Measurements from ENCODE around the gene MRPL19. TPM values are rescaled to one million over a fixed set of nuclear protein-coding genes. Genes with fewer than 3 reads are reported as not detected.

Gene MRPL19
- total RNA-seq, 1 donor from 2014 or later: 45.2 TPM

DNA sequence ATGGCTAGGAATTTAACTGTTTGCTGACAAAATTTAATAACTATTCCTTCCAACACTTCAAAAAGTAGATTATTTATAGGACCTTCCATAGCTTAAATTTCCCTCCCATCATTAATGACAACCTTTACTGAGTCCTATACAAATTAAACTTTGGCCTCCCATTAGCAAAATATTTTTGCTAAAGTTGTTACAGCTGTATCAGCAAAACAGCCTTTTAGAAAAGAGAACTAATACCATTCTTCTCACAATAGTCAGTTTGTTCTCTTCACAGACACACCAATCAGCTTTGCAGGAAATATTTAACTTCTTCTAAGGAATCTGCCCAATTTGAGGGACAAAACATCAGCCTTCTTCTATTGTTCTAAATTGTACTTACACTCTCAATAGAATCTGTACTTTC lies 76.1 kb downstream of the MRPL19 start:
- ATAC-seq: no peak
- DNase-seq (ENCODE audit: low spot score): no peak

DNA sequence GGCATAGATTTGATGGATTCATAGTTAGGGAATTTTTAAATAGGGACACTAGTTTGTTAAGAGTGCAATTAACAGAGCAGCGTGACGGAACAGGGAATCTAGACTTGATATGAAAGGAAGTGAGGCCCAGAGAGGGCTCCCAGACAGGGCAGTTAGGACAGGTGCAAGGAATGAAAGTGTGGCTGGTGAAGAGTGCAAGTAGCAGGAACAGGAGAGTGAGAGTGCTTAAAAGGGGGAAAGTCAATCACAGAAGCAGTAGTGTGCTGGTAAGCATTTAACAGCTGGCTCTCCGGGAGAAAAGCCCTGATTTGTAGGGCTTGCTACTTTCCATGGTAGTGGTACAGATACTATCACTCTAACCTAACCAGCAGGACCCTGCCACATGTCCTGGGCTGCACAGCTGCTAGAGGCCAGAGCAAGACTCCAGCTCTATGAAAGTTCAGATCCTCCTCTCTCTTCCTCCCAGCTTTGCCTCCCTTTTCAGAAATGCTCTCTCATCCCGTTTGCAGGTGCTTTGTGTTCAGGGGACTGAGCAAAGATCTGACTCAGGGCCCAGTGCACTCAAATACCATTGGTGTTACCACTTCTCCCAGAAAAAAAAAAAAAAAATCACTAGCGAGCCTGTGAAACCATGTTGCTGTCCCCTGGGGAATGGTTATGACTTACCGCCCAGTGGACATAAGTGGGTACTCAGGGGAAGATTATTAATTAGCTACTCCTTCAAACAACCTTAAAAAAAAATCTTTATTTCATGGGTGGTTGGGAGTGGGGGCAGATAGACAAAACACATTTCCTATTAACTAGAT lies 82.2 kb downstream of the MRPL19 start:
- ATAC-seq (no peak), DNase-seq (ENCODE audit: low spot score) (no peak)

DNA sequence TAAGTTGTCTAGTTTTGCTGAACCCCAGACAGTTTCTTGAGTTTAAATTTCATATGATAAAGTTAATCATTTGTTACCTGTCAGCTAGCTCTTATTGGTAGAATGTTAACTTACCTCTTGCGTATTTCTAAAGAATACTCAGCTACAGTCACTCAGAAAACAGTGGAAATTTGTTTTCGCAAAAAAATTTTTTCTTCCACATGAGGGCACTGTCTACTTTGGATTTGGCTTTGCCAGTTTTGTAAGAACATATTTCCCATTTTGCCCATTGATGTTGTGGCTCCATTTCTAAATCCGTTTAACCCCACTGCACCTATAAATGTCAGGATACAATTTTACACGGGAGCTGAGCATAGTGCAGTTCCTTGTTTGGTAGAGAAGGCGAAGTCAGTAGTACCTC lies 83.3 kb downstream of the MRPL19 start:
- DNase-seq (ENCODE audit: low spot score): no peak

DNA sequence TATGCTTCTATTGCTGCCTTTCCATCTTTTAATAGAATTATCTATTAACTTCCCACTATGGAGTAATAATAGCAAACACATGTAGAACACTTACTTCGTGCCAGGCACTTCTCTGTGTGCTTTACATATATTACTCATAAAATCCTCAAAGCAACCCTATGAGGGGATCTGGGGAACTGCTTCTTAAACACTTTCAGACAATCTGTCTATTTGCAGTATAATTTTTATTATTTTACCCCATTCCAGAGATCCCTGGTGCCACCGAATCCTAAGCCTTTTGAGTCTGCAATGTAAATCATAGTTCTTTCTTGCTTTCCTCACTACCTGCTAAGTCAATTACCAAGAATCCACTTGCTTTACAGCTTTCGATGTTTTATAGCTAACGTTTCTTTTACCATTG lies 89.7 kb downstream of the MRPL19 start:
- ATAC-seq: no peak
- no peak for DNase-seq (ENCODE audit: low spot score)

More for the DNA sequence above, 83.3 kb downstream of the MRPL19 start:
- peak; percentile 60 for ATAC-seq

DNA sequence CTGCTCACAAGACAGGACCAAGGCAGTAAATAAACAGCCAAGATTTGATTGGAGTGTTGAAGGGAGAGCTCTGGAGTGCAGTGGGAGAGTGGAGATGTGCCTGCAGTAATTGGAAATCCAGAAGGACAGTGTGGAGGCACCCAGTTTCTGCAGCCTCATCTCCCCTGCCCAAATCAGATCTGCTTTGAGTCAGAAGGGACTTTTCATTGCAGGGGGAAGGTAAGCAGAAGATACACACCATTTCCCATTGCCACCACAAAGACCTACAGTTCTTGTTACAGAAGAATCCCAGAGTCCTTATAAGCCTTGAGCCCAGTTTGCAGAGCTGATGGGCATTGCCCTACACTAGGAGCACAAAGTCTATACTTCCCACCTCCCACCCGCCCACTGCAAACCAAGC lies 91.4 kb downstream of the MRPL19 start:
- ATAC-seq (no peak), DNase-seq (ENCODE audit: low spot score) (no peak)

Other genes starting within 250 kb of the MRPL19 start
- gene EVA1A, start 85.8 kb upstream of the MRPL19 start, total RNA-seq: 84.3 TPM
- 17.8 TPM for gene GCFC2, start 64.1 kb downstream of the MRPL19 start, total RNA-seq

Measured in left lobe of liver (tissue), 2 donors.